Activated CD8-positive, alpha-beta T cell treated with anti-CD3 and anti-CD28 coated beads, Interleukin-2, amount 10 ng/mL, durations not matched to agents 7 days and 5 days (primary cell): ENCODE measurements around the gene RNF157. TPM values are rescaled to one million over a fixed set of nuclear protein-coding genes. Genes with fewer than 3 reads are reported as not detected.
"Not testable (repeated sequence)": the region's sequence is repeated elsewhere in the genome, so short reads cannot be mapped to it uniquely, and the experiment has no call there.

Experiments
- ATAC-seq: fragments of 150-1000 bp; cut with Tn5 transposase; one replicate; pipeline ENCODE4 v1.10.0; 2021; ENCODE audit warnings: moderate library complexity
- CTCF ChIA-PET: fragments of 350-600 bp; sonication (Branson Sonifier 250); formaldehyde crosslinking; loops from one replicate; lab custom pipeline; 2021; ENCODE audit warnings: antibody characterized with exemption; lab: Charles Lee
- POLR2A ChIA-PET: fragments of 350-600 bp; sonication (Branson Sonifier 250); formaldehyde crosslinking; loops from one replicate; lab custom pipeline; 2021; ENCODE audit warnings: antibody characterized with exemption; lab: Charles Lee
- DNase-seq: peaks from one replicate; pipeline ENCODE4 v3.0.0-alpha.2; 2020
- H3K27ac Mint-ChIP-seq: one replicate; pipeline ENCODE4 v1.8.0; 2021; ENCODE audit warnings: mild to moderate bottlenecking, mixed read lengths
- H3K27me3 Mint-ChIP-seq: one replicate; pipeline ENCODE4 v1.8.0; 2021; ENCODE audit warnings: low read depth, mixed read lengths
- H3K36me3 Mint-ChIP-seq: one replicate; pipeline ENCODE4 v1.8.0; 2021; ENCODE audit warnings: low read depth, mixed read lengths
- H3K4me1 Mint-ChIP-seq: one replicate; pipeline ENCODE4 v1.8.0; 2021; ENCODE audit warnings: low read depth, mixed read lengths
- H3K4me3 Mint-ChIP-seq: one replicate; pipeline ENCODE4 v1.8.0; 2021; ENCODE audit warnings: mild to moderate bottlenecking, mixed read lengths
- H3K9me3 Mint-ChIP-seq: one replicate; pipeline ENCODE4 v1.8.0; 2022; ENCODE audit warnings: mixed read lengths; ENCODE audit not compliant: insufficient read depth
- total RNA-seq, 2 experiments: library from RNA; stranded (reverse); gene quantifications; one replicate each; pipeline ENCODE4 v1.2.3, GENCODE V29; 2021

RNF157 gene
- total RNA-seq, 2 experiments from 2014 or later, result 150 to 165 TPM

DNA sequence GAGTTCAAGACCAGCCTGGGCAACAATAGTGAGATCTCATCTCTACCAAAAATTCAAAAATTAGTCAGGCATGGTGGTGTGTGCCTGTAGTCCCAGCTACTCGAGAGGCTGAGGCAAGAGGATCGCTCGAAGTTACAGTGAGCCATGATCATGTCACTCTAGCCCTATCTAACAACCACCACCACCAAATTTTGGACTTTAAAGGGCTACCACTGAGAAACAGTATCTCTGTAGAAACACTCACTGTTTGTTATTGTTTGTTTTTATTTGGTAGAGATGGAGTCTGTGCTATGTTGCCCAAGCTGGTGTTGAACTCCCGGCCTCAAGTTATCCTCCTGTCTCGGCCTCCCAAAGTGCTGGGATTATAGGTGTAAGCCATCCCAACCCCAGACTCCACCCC is 23.6 kb upstream of the RNF157 start:
- no peak for ATAC-seq
- CTCF ChIA-PET, result interaction anchor here (1.2 to 4.5 kb wide), 15 partner anchors 8 to 143 kb away, joined by 3 to 50 read pairs (median 10); partner anchors contain the start of gene RNF157
- no peaks in the 10 kb centered on the region for H3K9me3 Mint-ChIP-seq
- H3K4me3 Mint-ChIP-seq, result peak overlapping the region; percentile 63
- peaks cover 39% of the 10 kb centered on the region for H3K36me3 Mint-ChIP-seq
- no peak for DNase-seq
- no peaks in the 10 kb centered on the region for H3K27me3 Mint-ChIP-seq
- H3K4me1 Mint-ChIP-seq, result peaks cover 47% of the 10 kb centered on the region
- POLR2A ChIA-PET, result interaction anchor here (1.3 to 16.8 kb wide), 8 partner anchors 10 to 138 kb away, joined by 4 to 807 read pairs (median 40); partner anchors contain the start of genes FOXJ1 and RNF157
- peak overlapping the region; percentile 94 for H3K27ac Mint-ChIP-seq

- peaks cover 7% of the 10 kb centered on the region for H3K9me3 Mint-ChIP-seq
- no peaks in the 10 kb centered on the region for H3K27me3 Mint-ChIP-seq
- DNase-seq (peak; percentile 58), ATAC-seq (no peak)
- ChIA-PET CTCF (interaction anchor here (0.6 to 4.5 kb wide), 15 partner anchors 7 to 142 kb away, joined by 3 to 50 read pairs (median 10); partner anchors contain the start of gene RNF157), POLR2A (interaction anchor here (1.7 to 16.8 kb wide), 7 partner anchors 11 to 120 kb away, joined by 4 to 807 read pairs (median 58); partner anchors contain the start of genes FOXJ1 and RNF157)
- peaks cover 28% of the 10 kb centered on the region for H3K36me3 Mint-ChIP-seq
- peak overlapping the region; percentile 94 for H3K27ac Mint-ChIP-seq
- peaks cover 46% of the 10 kb centered on the region for H3K4me1 Mint-ChIP-seq
- peak overlapping the region; percentile 68 for H3K4me3 Mint-ChIP-seq
Measured at GRCh38 chr17:76262732-76263344, 22.5 kb upstream of the RNF157 start.

DNA sequence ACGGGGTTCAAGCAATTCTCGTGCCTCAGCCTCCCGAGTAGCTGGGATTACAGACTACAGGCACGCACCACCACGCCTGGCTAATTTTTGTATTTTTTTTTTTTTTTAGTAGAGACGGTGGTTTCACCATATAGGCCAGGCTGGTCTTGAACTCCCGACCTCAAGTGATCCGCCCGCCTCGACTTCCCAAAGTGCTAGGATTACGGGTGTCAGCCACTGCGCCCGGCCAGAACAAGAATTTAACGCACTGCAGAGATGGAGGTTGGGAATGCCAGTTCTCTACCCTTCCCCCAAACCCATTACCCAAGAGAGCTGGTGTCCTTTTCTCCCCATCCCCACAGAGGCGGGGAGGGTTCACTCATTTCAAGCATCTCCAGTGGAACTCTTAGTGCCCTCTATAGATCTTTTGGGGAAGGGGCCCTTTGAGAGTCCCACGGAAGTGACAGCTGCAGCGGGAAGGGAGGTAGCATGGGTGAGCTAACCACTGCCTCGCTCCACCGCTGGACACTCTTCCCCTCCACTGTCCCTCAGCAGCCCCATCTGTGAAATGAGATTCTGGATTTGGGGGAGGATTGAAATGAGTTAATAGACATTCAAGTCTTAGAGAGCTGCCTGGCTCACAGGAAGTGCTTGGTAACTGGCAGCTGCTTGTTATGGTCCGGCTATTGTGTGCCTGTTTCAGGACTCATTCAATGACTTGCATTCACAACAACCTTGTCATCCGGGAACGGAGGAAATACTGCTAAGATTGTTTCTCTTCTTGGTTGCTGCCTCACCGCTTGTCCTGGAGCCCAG is 21.3 kb upstream of the RNF157 start:
- ATAC-seq (no peak), DNase-seq (peak; percentile 58)
- Mint-ChIP-seq H3K4me3 (peak overlapping the region; percentile 15), H3K9me3 (peaks cover 10% of the 10 kb centered on the region), H3K4me1 (peaks cover 47% of the 10 kb centered on the region), H3K27me3 (no peaks in the 10 kb centered on the region), H3K36me3 (peaks cover 21% of the 10 kb centered on the region), H3K27ac (peak overlapping the region; percentile 94)
- CTCF ChIA-PET, result interaction anchor here (0.9 to 4.5 kb wide), 8 partner anchors 10 to 81 kb away, joined by 3 to 50 read pairs (median 7); no protein-coding TSS in a partner anchor
- POLR2A ChIA-PET, result interaction anchor here (1.1 to 16.8 kb wide), 7 partner anchors 10 to 118 kb away, joined by 5 to 807 read pairs (median 58); partner anchors contain the start of genes FOXJ1 and RNF157

DNA sequence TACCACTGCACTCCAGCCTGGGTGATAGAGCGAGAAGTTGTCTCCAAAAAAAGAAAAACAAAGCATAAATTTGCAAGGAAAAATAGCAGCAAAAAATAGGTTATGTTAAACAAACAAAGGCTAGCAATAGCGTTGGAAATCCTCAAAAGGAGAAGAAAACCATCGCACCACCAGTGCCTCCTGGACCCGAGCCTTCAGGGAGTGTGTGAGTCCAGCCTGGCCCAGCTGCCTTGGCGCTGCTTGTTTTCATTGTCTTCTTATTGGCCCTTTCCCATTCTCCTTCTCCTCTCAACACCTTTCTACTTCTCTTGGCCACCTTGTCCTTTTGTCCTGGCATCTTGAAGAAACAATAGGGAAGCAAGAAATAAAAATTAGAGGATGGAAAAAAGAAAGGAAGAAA is 20.4 kb upstream of the RNF157 start:
- DNase-seq, result no peak
- ATAC-seq, result no peak
- Mint-ChIP-seq H3K4me3 (no peak overlapping the region), H3K27ac (peak overlapping the region; percentile 49), H3K9me3 (peaks cover 12% of the 10 kb centered on the region), H3K4me1 (peaks cover 57% of the 10 kb centered on the region), H3K27me3 (no peaks in the 10 kb centered on the region), H3K36me3 (peaks cover 22% of the 10 kb centered on the region)
- ChIA-PET CTCF (interaction anchor here (0.8 to 2.4 kb wide), 4 partner anchors 9 to 79 kb away, joined by 3 to 10 read pairs (median 6); no protein-coding TSS in a partner anchor), POLR2A (interaction anchor here (0.7 to 16.8 kb wide), 6 partner anchors 8 to 183 kb away, joined by 3 to 807 read pairs (median 13); partner anchors contain the start of gene RNF157)

GRCh38 chr17:76260220-76260619 is 19.9 kb upstream of the RNF157 start:
- DNase-seq, result no peak
- ChIA-PET POLR2A (interaction anchor here (0.7 to 16.5 kb wide), 5 partner anchors 9 to 183 kb away, joined by 3 to 807 read pairs (median 5); partner anchors contain the start of gene RNF157), CTCF (interaction anchor here (0.8 to 2.2 kb wide), 3 partner anchors 9 to 79 kb away, joined by 3 to 8 read pairs (median 5); no protein-coding TSS in a partner anchor)
- no peak overlapping the region for H3K27ac Mint-ChIP-seq
- H3K4me3 Mint-ChIP-seq, result no peak overlapping the region
- peaks cover 16% of the 10 kb centered on the region for H3K9me3 Mint-ChIP-seq
- no peak for ATAC-seq
- peaks cover 61% of the 10 kb centered on the region for H3K4me1 Mint-ChIP-seq
- H3K27me3 Mint-ChIP-seq, result no peaks in the 10 kb centered on the region
- peaks cover 26% of the 10 kb centered on the region for H3K36me3 Mint-ChIP-seq

DNA sequence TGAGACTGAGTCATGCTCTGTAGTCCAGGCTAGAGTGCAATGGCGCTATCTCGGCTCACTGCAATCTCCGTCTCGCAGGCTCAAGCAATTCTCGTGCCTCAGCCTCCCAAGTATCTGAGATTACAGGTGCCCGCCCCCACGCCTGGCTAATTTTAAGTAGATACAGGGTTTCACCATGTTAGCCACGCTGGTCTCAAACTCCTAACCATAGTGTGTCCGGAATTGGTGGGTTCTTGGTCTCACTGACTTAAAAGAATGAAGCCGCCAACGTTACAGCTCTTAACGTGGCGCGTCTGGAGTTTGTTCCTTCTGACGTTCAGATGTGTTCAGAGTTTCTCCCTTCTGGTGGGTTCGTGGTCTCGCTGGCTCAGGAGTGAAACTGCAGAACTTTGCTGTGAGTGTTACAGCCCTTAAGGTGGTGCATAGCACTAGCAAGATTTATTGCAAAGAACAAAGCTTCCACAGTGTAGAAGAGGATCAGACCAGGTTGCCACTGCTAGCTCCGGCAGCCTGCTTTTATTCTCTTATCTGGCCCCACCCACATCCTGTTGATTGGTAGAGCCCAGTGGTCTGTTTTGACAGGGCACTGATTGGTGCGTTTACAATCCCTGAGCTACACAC is 16.2 kb upstream of the RNF157 start:
- CTCF ChIA-PET, result interaction anchor here (0.9 to 3.1 kb wide), 12 partner anchors 8 to 137 kb away, joined by 3 to 24 read pairs (median 5); partner anchors contain the start of gene UBALD2
- Mint-ChIP-seq H3K27ac (peak overlapping the region; percentile 90), H3K4me1 (peaks cover 61% of the 10 kb centered on the region), H3K36me3 (peaks cover 36% of the 10 kb centered on the region), H3K4me3 (peak overlapping the region; percentile 69), H3K9me3 (peaks cover 16% of the 10 kb centered on the region)
- not testable (repeated sequence) for H3K27me3 Mint-ChIP-seq
- POLR2A ChIA-PET, result interaction anchor here (0.6 to 17.8 kb wide), 20 partner anchors 11 to 135 kb away, joined by 3 to 807 read pairs (median 6); partner anchors contain the start of genes FOXJ1 and UBALD2
- DNase-seq (peak; percentile 81), ATAC-seq (peak; percentile 79)

- ATAC-seq (no peak), DNase-seq (no peak)
- ChIA-PET CTCF (interaction anchor here (0.9 to 3.1 kb wide), 11 partner anchors 9 to 136 kb away, joined by 3 to 24 read pairs (median 5); partner anchors contain the start of gene UBALD2), POLR2A (interaction anchor here (0.8 to 17.8 kb wide), 18 partner anchors 10 to 129 kb away, joined by 3 to 807 read pairs (median 8); partner anchors contain the start of genes FOXJ1 and UBALD2)
- H3K36me3 Mint-ChIP-seq, result peaks cover 36% of the 10 kb centered on the region
- peaks cover 16% of the 10 kb centered on the region for H3K9me3 Mint-ChIP-seq
- H3K4me1 Mint-ChIP-seq, result peaks cover 63% of the 10 kb centered on the region
- no peaks in the 10 kb centered on the region for H3K27me3 Mint-ChIP-seq
- peak overlapping the region; percentile 69 for H3K4me3 Mint-ChIP-seq
- peak overlapping the region; percentile 90 for H3K27ac Mint-ChIP-seq
Measured at GRCh38 chr17:76255801-76256429, 15.6 kb upstream of the RNF157 start.

DNA sequence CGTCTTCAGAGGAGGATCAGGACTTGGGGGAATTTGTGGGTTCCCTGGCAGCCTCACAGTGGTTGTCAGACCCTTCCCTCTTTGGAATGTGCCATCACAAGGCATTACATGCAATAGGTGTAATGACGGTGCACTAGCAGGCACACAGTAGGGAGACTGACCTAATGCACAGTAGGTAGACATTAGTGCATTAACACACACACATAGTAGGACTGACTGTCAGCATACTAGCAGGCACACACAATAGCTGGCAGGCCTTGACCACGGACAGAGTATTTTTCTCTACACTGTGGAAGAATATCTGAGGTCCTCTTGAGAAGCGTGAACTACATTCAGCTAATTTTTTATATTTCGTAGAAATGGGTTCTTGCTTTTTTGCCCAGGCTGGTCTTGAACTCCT is 14.0 kb upstream of the RNF157 start:
- POLR2A ChIA-PET, result interaction anchor here (0.8 to 17.8 kb wide), 4 partner anchors 9 to 62 kb away, joined by 3 to 807 read pairs (median 77); partner anchors contain the start of gene UBALD2
- Mint-ChIP-seq H3K36me3 (peaks cover 29% of the 10 kb centered on the region), H3K27me3 (no peaks in the 10 kb centered on the region), H3K9me3 (peaks cover 16% of the 10 kb centered on the region), H3K4me1 (peaks cover 65% of the 10 kb centered on the region), H3K4me3 (no peak overlapping the region), H3K27ac (peak overlapping the region; percentile 26)
- no peak for ATAC-seq
- CTCF ChIA-PET, result interaction anchor here (0.9 to 3.1 kb wide), 6 partner anchors 7 to 74 kb away, joined by 3 to 24 read pairs (median 6); partner anchors contain the start of gene UBALD2
- no peak for DNase-seq

GRCh38 chr17:76253841-76254240 is 13.5 kb upstream of the RNF157 start:
- Mint-ChIP-seq H3K36me3 (peaks cover 28% of the 10 kb centered on the region), H3K9me3 (peaks cover 16% of the 10 kb centered on the region), H3K27ac (peak overlapping the region; percentile 26), H3K4me3 (no peak overlapping the region), H3K27me3 (no peaks in the 10 kb centered on the region), H3K4me1 (peaks cover 69% of the 10 kb centered on the region)
- DNase-seq (no peak), ATAC-seq (no peak)
- ChIA-PET CTCF (interaction anchor here (1.4 to 1.8 kb wide), 3 partner anchors 9 to 74 kb away, joined by 4 to 7 read pairs (median 5); no protein-coding TSS in a partner anchor), POLR2A (interaction anchor here (3.9 to 17.8 kb wide), 3 partner anchors 8 to 62 kb away, joined by 49 to 807 read pairs (median 105); partner anchors contain the start of gene UBALD2)
